Peyer's patch (tissue), 4 donors: Measurements from ENCODE around the gene LRRC42.

ENCODE experiments used
- POLR2A ChIP-seq, 2 donors: fragments of 450-650 bp; IDR thresholded peaks; one replicate each; pipeline ENCODE4 v1.5.1; 2017; ENCODE audit warnings: antibody characterized with exemption in 2 of 2, mild to moderate bottlenecking in 2 of 2, moderate library complexity in 2 of 2
- TF ChIP-seq, protein P1 (sequence below), 6 experiments: fragments of 450-650 bp in 4 of 6; fragments of 200-600 bp in 2 of 6; sonication (generic) in 1 of 6; IDR thresholded peaks; one replicate each; pipeline ENCODE4 v1.5.1; 2017 to 2019; ENCODE audit warnings: antibody characterized with exemption in 6 of 6, mild to moderate bottlenecking in 3 of 6, moderate library complexity in 1 of 6

DNA sequence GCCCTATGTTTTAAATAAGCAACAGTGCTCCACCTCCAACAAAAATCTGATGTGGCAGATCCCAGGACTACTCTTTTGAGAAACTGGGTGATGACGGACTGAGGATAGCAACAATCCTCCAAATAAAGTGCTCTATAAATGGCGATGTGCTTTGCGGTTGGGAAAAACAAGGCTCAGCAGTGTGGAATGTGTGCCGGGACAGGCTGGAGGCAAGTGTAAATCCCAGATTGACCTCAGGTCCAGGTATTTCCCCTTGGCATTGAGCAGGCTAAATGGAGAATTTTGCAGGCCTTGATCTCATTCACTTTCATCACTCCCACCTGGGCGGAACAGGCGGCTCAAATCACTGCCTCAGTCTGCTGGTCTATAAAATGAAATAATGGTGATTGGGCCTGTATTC lies 35.1 kb downstream of the LRRC42 start:
- TF ChIP-seq, protein P1, sequence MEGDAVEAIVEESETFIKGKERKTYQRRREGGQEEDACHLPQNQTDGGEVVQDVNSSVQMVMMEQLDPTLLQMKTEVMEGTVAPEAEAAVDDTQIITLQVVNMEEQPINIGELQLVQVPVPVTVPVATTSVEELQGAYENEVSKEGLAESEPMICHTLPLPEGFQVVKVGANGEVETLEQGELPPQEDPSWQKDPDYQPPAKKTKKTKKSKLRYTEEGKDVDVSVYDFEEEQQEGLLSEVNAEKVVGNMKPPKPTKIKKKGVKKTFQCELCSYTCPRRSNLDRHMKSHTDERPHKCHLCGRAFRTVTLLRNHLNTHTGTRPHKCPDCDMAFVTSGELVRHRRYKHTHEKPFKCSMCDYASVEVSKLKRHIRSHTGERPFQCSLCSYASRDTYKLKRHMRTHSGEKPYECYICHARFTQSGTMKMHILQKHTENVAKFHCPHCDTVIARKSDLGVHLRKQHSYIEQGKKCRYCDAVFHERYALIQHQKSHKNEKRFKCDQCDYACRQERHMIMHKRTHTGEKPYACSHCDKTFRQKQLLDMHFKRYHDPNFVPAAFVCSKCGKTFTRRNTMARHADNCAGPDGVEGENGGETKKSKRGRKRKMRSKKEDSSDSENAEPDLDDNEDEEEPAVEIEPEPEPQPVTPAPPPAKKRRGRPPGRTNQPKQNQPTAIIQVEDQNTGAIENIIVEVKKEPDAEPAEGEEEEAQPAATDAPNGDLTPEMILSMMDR (IDR thresholded peaks at IDR 0.05): no peak
- TF ChIP-seq POLR2A (IDR thresholded peaks at IDR 0.05): no peak
